22Rv1 (cell line): ENCODE measurements around the gene TMEM170B.

Experiments
- ZFX ChIP-seq: fragments of 450-650 bp; IDR thresholded peaks from 2 replicates; pipeline ENCODE4 v1.6.1; 2017; ENCODE audit warnings: antibody characterized with exemption, borderline replicate concordance
- TF ChIP-seq, protein P1 (sequence below): fragments of 450-650 bp; IDR thresholded peaks from 2 replicates; pipeline ENCODE4 v1.5.1; 2017; ENCODE audit warnings: mild to moderate bottlenecking

DNA sequence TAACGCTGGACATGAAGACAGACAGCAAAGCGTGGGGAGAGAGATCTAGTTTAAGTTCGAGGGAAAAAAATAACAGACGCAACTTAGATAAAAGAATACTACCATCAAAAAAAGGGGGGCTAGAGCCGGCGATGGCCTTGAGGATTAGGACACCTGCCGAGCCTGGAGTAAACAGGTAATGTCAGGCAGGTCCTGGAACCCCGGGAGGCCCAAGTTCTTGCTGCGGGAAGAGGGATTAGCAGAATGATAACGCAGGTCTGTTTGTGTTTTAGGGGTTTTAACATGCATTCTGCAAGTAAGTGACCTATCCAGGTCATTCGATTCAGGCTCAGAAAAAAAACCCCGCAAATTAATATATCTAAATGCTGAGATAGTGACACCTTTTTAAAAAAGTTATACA is 754 bp upstream of the TMEM170B start:
- TF ChIP-seq, protein P1, sequence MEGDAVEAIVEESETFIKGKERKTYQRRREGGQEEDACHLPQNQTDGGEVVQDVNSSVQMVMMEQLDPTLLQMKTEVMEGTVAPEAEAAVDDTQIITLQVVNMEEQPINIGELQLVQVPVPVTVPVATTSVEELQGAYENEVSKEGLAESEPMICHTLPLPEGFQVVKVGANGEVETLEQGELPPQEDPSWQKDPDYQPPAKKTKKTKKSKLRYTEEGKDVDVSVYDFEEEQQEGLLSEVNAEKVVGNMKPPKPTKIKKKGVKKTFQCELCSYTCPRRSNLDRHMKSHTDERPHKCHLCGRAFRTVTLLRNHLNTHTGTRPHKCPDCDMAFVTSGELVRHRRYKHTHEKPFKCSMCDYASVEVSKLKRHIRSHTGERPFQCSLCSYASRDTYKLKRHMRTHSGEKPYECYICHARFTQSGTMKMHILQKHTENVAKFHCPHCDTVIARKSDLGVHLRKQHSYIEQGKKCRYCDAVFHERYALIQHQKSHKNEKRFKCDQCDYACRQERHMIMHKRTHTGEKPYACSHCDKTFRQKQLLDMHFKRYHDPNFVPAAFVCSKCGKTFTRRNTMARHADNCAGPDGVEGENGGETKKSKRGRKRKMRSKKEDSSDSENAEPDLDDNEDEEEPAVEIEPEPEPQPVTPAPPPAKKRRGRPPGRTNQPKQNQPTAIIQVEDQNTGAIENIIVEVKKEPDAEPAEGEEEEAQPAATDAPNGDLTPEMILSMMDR: no peak
- TF ChIP-seq ZFX: no peak
